GM19324 (cell line): ENCODE measurements around the gene GTF2F2.
"Not testable (repeated sequence)": the region's sequence is repeated elsewhere in the genome, so short reads cannot be mapped to it uniquely, and the experiment has no call there.

Experiments used
- ATAC-seq: cut with Tn5 transposase; IDR thresholded peaks from one replicate; pipeline ENCODE4 v1.9.1; 2021; ENCODE audit warnings: mild to moderate bottlenecking, moderate library complexity; ENCODE audit not compliant: unreplicated experiment, low FRiP score

Gene GTF2F2

GRCh38 chr13:45242524-45242923 lies 122.2 kb downstream of the GTF2F2 start:
- no peak for ATAC-seq

- no peak for ATAC-seq
These were observed 122.8 kb downstream of the GTF2F2 start for GRCh38 chr13:45243077-45243476.

- ATAC-seq = not testable (repeated sequence)
These were observed 124.4 kb downstream of the GTF2F2 start for GRCh38 chr13:45244736-45245135.

- no peak for ATAC-seq
These were observed 129.4 kb downstream of the GTF2F2 start for GRCh38 chr13:45249662-45250061.

- no peak for ATAC-seq
These were observed 134.1 kb downstream of the GTF2F2 start for GRCh38 chr13:45254396-45254795.

- ATAC-seq = no peak
These were observed 135.1 kb downstream of the GTF2F2 start for GRCh38 chr13:45255247-45255987.

- no peak for ATAC-seq
These were observed 135.9 kb downstream of the GTF2F2 start for GRCh38 chr13:45256254-45256653.

GRCh38 chr13:45257638-45258333 lies 137.5 kb downstream of the GTF2F2 start:
- ATAC-seq = no peak

GRCh38 chr13:45258334-45258675 lies 138.0 kb downstream of the GTF2F2 start:
- ATAC-seq = no peak

GRCh38 chr13:45267215-45267614 lies 146.9 kb downstream of the GTF2F2 start:
- ATAC-seq = no peak

- no peak for ATAC-seq
These were observed 148.9 kb downstream of the GTF2F2 start for GRCh38 chr13:45269204-45269603.

- ATAC-seq = no peak
These were observed 156.6 kb downstream of the GTF2F2 start for GRCh38 chr13:45276913-45277312.

GRCh38 chr13:45278096-45278645 lies 157.9 kb downstream of the GTF2F2 start:
- ATAC-seq = no peak

GRCh38 chr13:45280011-45280410 lies 159.7 kb downstream of the GTF2F2 start:
- no peak for ATAC-seq

- ATAC-seq = peak; percentile 59
These were observed 160.7 kb downstream of the GTF2F2 start for GRCh38 chr13:45280751-45281634.

GRCh38 chr13:45282994-45283393 lies 162.7 kb downstream of the GTF2F2 start:
- ATAC-seq = no peak

- no peak for ATAC-seq
These were observed 169.7 kb downstream of the GTF2F2 start for GRCh38 chr13:45289936-45290563.

GRCh38 chr13:45292176-45292575 lies 171.9 kb downstream of the GTF2F2 start:
- no peak for ATAC-seq

- ATAC-seq = no peak
These were observed 175.2 kb downstream of the GTF2F2 start for GRCh38 chr13:45295536-45295935.

GRCh38 chr13:45296259-45296658 lies 175.9 kb downstream of the GTF2F2 start:
- ATAC-seq = no peak
